ENCODE data around the gene DBH.

Gene DBH

GRCh38 chr9:133693703-133694529 is 57.8 kb downstream of the DBH start:
- DNase-seq (ENCODE audit: low read depth, low spot score) = no peak
- H3K4me3 ChIP-seq (ENCODE audit: low read depth, low read length) = no peak overlapping the region
- TF ChIP-seq, protein P1, sequence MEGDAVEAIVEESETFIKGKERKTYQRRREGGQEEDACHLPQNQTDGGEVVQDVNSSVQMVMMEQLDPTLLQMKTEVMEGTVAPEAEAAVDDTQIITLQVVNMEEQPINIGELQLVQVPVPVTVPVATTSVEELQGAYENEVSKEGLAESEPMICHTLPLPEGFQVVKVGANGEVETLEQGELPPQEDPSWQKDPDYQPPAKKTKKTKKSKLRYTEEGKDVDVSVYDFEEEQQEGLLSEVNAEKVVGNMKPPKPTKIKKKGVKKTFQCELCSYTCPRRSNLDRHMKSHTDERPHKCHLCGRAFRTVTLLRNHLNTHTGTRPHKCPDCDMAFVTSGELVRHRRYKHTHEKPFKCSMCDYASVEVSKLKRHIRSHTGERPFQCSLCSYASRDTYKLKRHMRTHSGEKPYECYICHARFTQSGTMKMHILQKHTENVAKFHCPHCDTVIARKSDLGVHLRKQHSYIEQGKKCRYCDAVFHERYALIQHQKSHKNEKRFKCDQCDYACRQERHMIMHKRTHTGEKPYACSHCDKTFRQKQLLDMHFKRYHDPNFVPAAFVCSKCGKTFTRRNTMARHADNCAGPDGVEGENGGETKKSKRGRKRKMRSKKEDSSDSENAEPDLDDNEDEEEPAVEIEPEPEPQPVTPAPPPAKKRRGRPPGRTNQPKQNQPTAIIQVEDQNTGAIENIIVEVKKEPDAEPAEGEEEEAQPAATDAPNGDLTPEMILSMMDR (IDR thresholded peaks at IDR 0.05; ENCODE audit: low read depth, low read length) = no peak
- in situ Hi-C loops (cut with HindIII; ENCODE audit: low sequenced_read_pairs) = no loop called here

- in situ Hi-C loops (cut with HindIII; ENCODE audit: low sequenced_read_pairs) = no loop called here
- no peak for DNase-seq (ENCODE audit: low read depth, low spot score)
- TF ChIP-seq, protein P1 (IDR thresholded peaks at IDR 0.05; ENCODE audit: low read depth, low read length) = no peak
- H3K4me3 ChIP-seq (ENCODE audit: low read depth, low read length) = no peak overlapping the region
These were observed 58.5 kb downstream of the DBH start for GRCh38 chr9:133694686-133695085.

DNA sequence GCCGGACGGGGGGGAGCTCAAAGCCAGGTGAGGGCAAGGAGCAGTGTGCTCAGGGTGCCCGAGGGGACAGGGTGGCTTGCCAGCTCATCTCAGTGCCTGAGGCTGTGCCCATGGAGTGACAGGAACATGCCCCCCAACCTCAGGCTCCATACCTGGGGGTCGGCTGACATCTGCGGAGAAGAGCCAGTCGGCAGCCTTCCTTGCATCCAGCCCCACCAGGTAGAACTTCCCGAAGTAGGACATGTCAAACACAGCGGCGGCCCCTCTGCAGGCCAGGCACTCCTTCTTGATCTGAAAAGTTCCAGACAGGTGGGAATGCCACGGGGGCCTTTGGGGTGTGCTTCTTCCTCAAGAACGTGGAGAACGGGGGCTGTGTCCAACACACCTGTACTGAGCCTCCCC is 59.9 kb downstream of the DBH start:
- TF ChIP-seq, protein P1 (IDR thresholded peaks at IDR 0.05; ENCODE audit: low read depth, low read length) = no peak
- in situ Hi-C loops (cut with HindIII; ENCODE audit: low sequenced_read_pairs) = no loop called here

DNA sequence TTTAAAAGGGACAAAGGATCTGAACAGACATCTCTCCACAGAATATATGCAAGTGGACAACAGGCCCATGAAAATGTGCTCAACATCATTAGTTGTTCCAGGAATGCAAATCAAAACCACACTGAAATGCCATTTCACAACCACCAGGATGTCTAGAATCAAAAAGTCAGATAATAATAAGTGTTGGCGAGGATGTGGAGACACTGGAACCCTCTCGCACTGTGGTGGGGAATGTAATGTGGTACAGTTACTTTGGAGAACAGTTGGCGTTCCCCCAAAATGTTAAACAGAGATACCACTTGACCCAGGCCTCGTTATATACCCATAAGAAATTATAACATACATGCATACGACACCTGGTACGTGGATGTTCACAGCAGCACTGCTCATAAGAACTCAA is 63.4 kb downstream of the DBH start:
- TF ChIP-seq, protein P1 (IDR thresholded peaks at IDR 0.05; ENCODE audit: low read depth, low read length) = no peak
- H3K4me3 ChIP-seq (ENCODE audit: low read depth, low read length) = no peak overlapping the region
- DNase-seq (ENCODE audit: low read depth, low spot score) = no peak
- in situ Hi-C loops (cut with HindIII; ENCODE audit: low sequenced_read_pairs) = no loop called here

More for the DNA sequence above, 59.9 kb downstream of the DBH start:
- H3K4me3 ChIP-seq (ENCODE audit: low read depth, low read length) = no peak overlapping the region
- no peak for DNase-seq (ENCODE audit: low read depth, low spot score)

DNA sequence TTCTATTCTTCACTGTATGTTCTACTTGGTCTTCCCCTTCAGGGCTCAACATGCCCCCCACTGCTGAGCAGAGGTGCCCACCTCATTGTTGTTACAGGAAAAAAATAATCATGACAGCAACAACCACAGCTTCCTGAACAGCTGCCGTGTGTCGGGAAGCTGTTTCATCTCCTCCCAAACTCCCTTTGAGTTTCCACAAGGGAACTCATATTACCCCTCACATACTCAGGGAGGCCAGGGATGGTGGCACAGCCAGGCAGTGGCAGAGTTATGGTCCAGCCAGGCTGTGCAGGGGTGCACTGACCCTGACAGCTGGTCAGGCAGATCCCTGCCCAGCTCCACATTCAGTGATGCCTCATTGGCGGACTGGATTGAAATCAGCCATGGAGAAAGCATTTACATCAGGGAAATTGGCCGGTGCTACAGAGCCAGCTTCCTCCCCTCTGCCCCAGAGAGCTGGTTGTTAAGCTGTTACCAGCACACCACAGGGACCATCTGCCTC is 64.7 kb downstream of the DBH start:
- peak; percentile 21 for DNase-seq (ENCODE audit: low read depth, low spot score)
- in situ Hi-C loops (cut with HindIII; ENCODE audit: low sequenced_read_pairs) = no loop called here
- no peak overlapping the region for H3K4me3 ChIP-seq (ENCODE audit: low read depth, low read length)
- TF ChIP-seq, protein P1 (IDR thresholded peaks at IDR 0.05; ENCODE audit: low read depth, low read length) = no peak

DNA sequence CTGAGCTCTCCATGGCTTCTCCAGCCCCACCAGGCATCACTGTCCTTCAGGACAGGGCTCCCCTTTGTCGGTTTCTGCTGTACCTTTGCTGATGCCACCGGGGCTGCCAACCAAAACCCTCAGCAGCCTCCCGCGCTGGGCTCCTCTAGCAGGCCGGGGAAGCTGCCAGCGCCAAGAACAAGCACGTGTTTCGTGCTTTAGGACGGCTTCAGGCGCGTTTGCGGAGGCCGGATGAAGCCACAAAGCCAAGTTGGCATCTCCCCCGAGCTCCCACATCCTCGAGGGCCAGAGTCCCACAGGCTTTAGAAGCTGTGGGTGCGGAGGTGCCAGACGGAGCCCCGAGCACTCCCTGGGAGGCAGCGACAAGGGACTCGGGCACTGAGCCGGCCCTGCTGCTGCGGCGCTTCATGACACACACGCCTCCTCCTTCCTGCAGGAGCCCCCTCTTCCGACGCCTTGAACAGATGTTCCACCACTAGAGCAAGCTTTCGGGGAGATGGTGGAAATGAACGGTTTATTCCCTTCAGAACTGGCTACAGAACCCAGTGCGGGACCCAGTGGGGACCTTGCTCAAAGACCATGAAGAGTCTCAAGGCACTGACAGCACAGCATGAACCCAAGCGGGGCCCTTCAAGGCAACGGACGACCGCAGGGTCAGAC is 65.3 kb downstream of the DBH start:
- TF ChIP-seq, protein P1 (IDR thresholded peaks at IDR 0.05; ENCODE audit: low read depth, low read length) = no peak
- H3K4me3 ChIP-seq (ENCODE audit: low read depth, low read length) = no peak overlapping the region
- in situ Hi-C loops (cut with HindIII; ENCODE audit: low sequenced_read_pairs) = no loop called here
- DNase-seq (ENCODE audit: low read depth, low spot score) = no peak
